Right lobe of liver (tissue), 6 donors: ENCODE results near the gene TCF12. TPM values are rescaled to one million over a fixed set of nuclear protein-coding genes. Genes with fewer than 3 reads are reported as not detected.

Source experiments
- ATAC-seq, 4 donors: fragments of 200-7000 bp; cut with Tn5 transposase; one replicate each; pipeline ENCODE4 v1.9.1; 2020; ENCODE audit warnings: mild to moderate bottlenecking in 4 of 4, moderate library complexity in 4 of 4
- DNase-seq, 3 donors: peaks; one replicate each; pipeline ENCODE4 v3.0.0-alpha.2; 2020
- H3K27ac ChIP-seq, 3 donors: fragments of 200-600 bp; one replicate each; pipeline ENCODE4 v1.8.0; 2022
- H3K27me3 ChIP-seq, 2 donors: fragments of 200-600 bp; one replicate each; pipeline ENCODE4 v1.8.0; 2022
- H3K36me3 ChIP-seq, 4 donors: fragments of 200-600 bp; sonication (generic) in 1 of 4; one replicate each; pipeline versions ENCODE4 v1.5.1 to v1.8.0; 2017 to 2022; ENCODE audit warnings: control low read depth in 1 of 4
- H3K4me1 ChIP-seq, 4 donors: fragments of 200-600 bp; sonication (generic) in 1 of 4; one replicate each; pipeline versions ENCODE4 v1.5.1 to v1.8.0; 2017 to 2022; ENCODE audit warnings: control low read depth in 1 of 4
- H3K4me3 ChIP-seq, 3 donors: fragments of 200-600 bp; one replicate each; pipeline ENCODE4 v1.8.0; 2022
- H3K9me3 ChIP-seq, 4 donors: fragments of 200-600 bp; sonication (generic) in 1 of 4; one replicate each; pipeline versions ENCODE4 v1.5.1 to v1.8.0; 2017 to 2022; ENCODE audit warnings: control low read depth in 1 of 4
- POLR2A ChIP-seq: fragments of 450-650 bp; IDR thresholded peaks from one replicate; pipeline ENCODE4 v1.6.1; 2017; ENCODE audit warnings: antibody characterized with exemption, mild to moderate bottlenecking
- WGBS: methylation state at CpG from one replicate; pipeline ENCODE4 v1.1.6; 2018; ENCODE audit warnings: low coverage, low lambda C conversion rate; ENCODE audit not compliant: insufficient coverage; ENCODE audit errors: missing lambda C conversion rate; 5-methylcytosine and 5-hydroxymethylcytosine counted together
- intact Hi-C, 2 donors: fragments of 100-400 bp; cut with DNase I; formaldehyde crosslinking; loops; one replicate each; pipeline versions ENCODE4 v1.11.2 to v1.14.1; 2022
- total RNA-seq, 6 experiments: library from RNA; depleted of rRNA in 2 of 6; stranded (reverse); fragments of >200 nt in 2 of 6; fragmentation: NEBNext Ultra II Directional in 3 of 6; extraction: Animal tissue kit (Norgen Biotek cat#: 25700) in 3 of 6; gene quantifications; one replicate each; pipeline versions ENCODE4 v1.1.0 to v1.2.4, GENCODE V29; 2016 to 2023
- TF ChIP-seq, protein P1 (sequence below), 4 donors: fragments of 200-600 bp in 3 of 4; fragments of 450-650 bp in 1 of 4; IDR thresholded peaks; one replicate each; pipeline versions ENCODE4 v1.5.1 to v1.8.0; 2016 to 2022; ENCODE audit warnings: antibody characterized with exemption in 4 of 4, mild to moderate bottlenecking in 2 of 4
- donor health status: DM: no; HTN: yes; CAD: no.
- donor health status: DM: no; HTN: no; CAD: no.
- donor health status: DM: no; HTN: no; CAD: no.
- donor health status: DM: no; HTN: yes; CAD: no.
- donor health status: DM: no; HTN: yes; CAD: no.

Gene TCF12
- total RNA-seq, 6 experiments from 2014 or later = 28.9 to 41.9 (median 35.3) TPM

- H3K9me3 ChIP-seq = no peaks in the 10 kb centered on the region
- TF ChIP-seq, protein P1, sequence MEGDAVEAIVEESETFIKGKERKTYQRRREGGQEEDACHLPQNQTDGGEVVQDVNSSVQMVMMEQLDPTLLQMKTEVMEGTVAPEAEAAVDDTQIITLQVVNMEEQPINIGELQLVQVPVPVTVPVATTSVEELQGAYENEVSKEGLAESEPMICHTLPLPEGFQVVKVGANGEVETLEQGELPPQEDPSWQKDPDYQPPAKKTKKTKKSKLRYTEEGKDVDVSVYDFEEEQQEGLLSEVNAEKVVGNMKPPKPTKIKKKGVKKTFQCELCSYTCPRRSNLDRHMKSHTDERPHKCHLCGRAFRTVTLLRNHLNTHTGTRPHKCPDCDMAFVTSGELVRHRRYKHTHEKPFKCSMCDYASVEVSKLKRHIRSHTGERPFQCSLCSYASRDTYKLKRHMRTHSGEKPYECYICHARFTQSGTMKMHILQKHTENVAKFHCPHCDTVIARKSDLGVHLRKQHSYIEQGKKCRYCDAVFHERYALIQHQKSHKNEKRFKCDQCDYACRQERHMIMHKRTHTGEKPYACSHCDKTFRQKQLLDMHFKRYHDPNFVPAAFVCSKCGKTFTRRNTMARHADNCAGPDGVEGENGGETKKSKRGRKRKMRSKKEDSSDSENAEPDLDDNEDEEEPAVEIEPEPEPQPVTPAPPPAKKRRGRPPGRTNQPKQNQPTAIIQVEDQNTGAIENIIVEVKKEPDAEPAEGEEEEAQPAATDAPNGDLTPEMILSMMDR (IDR thresholded peaks at IDR 0.05) = no peak
- no peak for TF ChIP-seq POLR2A
- DNase-seq (no peak), ATAC-seq (no peak)
- peaks cover 0 to 20% (median 8%) of the 10 kb centered on the region in 4 donors for H3K36me3 ChIP-seq
- H3K4me3 ChIP-seq = no peak overlapping the region
- no peaks in the 10 kb centered on the region for H3K27me3 ChIP-seq
- H3K27ac ChIP-seq = no peak overlapping the region
- intact Hi-C loops = no loop called here
- H3K4me1 ChIP-seq = no peaks in the 10 kb centered on the region
- WGBS = 75% methylated on average over 1 of the region's 1 CpG
These were observed 355.0 kb downstream of the TCF12 start for GRCh38 chr15:57273402-57273801.

DNA sequence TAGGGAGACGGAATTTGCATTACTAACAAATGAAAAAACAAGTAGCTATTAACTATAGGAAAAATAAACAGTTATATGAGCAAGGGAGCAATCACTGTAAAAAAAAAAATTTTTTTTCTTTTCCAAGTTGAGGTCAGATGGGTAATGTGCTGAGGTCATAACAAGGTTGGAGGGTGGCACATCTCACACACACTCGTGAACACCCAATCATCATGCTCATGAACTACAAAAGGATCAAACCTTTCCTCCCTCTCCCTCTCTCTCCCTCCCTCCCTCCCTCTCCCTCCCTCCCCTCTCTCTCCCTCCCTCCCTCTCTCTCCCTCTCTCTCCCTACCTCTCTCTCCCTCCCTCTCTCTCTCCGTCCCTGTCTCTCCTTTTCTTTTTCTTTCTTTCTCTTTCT lies 360.0 kb downstream of the TCF12 start:
- peaks cover 0 to 24% (median 10%) of the 10 kb centered on the region in 4 donors for H3K36me3 ChIP-seq
- 84% methylated on average over 3 of the region's 3 CpGs for WGBS
- TF ChIP-seq, protein P1 (IDR thresholded peaks at IDR 0.05) = no peak
- no peak for TF ChIP-seq POLR2A

DNA sequence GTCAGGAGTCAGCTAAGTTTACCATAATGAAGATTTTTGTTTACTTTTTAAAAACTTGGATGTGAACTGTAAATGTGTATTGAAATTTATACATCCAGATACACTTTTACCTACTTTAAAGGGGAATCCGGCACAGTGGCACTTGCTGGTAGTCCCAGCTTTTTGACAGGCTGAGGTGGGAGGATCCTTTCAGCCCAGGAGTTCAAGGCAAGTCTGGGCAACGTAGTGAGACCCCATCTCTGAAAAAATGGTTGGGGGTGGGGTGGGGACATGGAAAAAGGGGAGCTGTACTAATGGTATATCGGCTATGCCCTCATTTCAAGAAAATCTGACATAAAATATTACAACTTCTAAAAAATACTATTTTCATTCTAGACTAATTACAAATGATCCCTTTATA lies 362.0 kb downstream of the TCF12 start:
- WGBS = 98% methylated on average over 3 of the region's 3 CpGs
- intact Hi-C loops = no loop called here
- H3K27ac ChIP-seq = no peak overlapping the region
- TF ChIP-seq, protein P1 (IDR thresholded peaks at IDR 0.05) = no peak
- TF ChIP-seq POLR2A = no peak
- no peaks in the 10 kb centered on the region for H3K4me1 ChIP-seq
- H3K27me3 ChIP-seq = no peaks in the 10 kb centered on the region
- ATAC-seq (no peak), DNase-seq (no peak)
- no peak overlapping the region for H3K4me3 ChIP-seq
- no peaks in the 10 kb centered on the region for H3K9me3 ChIP-seq
- H3K36me3 ChIP-seq = peaks cover 0 to 21% (median 7%) of the 10 kb centered on the region in 4 donors

More for the DNA sequence above, 360.0 kb downstream of the TCF12 start:
- H3K4me3 ChIP-seq = no peak overlapping the region
- no peak overlapping the region for H3K27ac ChIP-seq
- ATAC-seq (no peak), DNase-seq (no peak)
- H3K27me3 ChIP-seq = no peaks in the 10 kb centered on the region
- intact Hi-C loops = no loop called here
- no peaks in the 10 kb centered on the region for H3K9me3 ChIP-seq
- H3K4me1 ChIP-seq = no peaks in the 10 kb centered on the region

GRCh38 chr15:57281321-57281720 lies 362.9 kb downstream of the TCF12 start:
- no peak overlapping the region for H3K27ac ChIP-seq
- no peaks in the 10 kb centered on the region for H3K4me1 ChIP-seq
- no peak for TF ChIP-seq POLR2A
- TF ChIP-seq, protein P1 (IDR thresholded peaks at IDR 0.05) = no peak
- WGBS = 86% methylated on average over 8 of the region's 8 CpGs
- H3K36me3 ChIP-seq = peaks cover 0 to 30% (median 9%) of the 10 kb centered on the region in 4 donors
- no peaks in the 10 kb centered on the region for H3K27me3 ChIP-seq
- no peak overlapping the region for H3K4me3 ChIP-seq
- H3K9me3 ChIP-seq = no peaks in the 10 kb centered on the region
- intact Hi-C loops = no loop called here
- DNase-seq (no peak), ATAC-seq (no peak)

DNA sequence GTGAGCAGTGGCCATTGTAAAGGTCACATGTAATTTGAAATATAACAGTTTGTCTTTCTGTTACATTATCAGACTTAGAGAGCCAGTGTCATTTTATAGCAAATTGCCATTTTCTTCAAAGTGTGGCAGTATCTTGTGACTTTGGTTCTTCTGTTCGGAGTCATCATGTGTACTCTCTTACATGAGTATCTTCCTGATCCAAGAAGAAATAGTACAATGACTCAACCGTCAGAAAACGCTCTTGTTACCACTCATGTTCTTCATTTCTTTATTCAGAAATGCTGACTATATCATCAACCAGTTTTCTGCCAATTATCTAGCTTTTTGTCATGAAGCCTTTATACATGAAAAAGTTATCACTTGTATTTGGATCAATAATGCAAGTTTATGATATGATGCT lies 364.2 kb downstream of the TCF12 start:
- DNase-seq (no peak), ATAC-seq (no peak)
- intact Hi-C loops = no loop called here
- Histone ChIP-seq H3K4me1 (no peaks in the 10 kb centered on the region), H3K27me3 (no peaks in the 10 kb centered on the region), H3K36me3 (peaks cover 0 to 36% (median 10%) of the 10 kb centered on the region in 4 donors), H3K27ac (no peak overlapping the region), H3K9me3 (no peaks in the 10 kb centered on the region), H3K4me3 (no peak overlapping the region)
- WGBS = 73% methylated on average over 3 of the region's 3 CpGs
- TF ChIP-seq, protein P1 (IDR thresholded peaks at IDR 0.05) = no peak
- no peak for TF ChIP-seq POLR2A
